IPS DF 6.9 (cell line): ENCODE results near the gene CEBPA.
A peak's percentile ranks its signal among the peaks of the same experiment; 100 is the strongest.
"Not testable (repeated sequence)": the region's sequence is repeated elsewhere in the genome, so short reads cannot be mapped to it uniquely, and the experiment has no call there.

Experiments used
- DNase-seq: peaks from one replicate; pipeline ENCODE4 v3.0.0-alpha.2; 2013; ENCODE audit warnings: low read depth, low spot score
- H3K27ac ChIP-seq: one replicate; pipeline ENCODE4 v1.5.1; 2013; ENCODE audit warnings: low read length, control low read depth
- H3K27me3 ChIP-seq: 2 replicates; pipeline ENCODE4 v1.6.1; 2013; ENCODE audit warnings: mild to moderate bottlenecking, low read length; ENCODE audit not compliant: control insufficient read depth, insufficient read depth
- H3K36me3 ChIP-seq: 2 replicates; pipeline ENCODE4 v1.6.1; 2013; ENCODE audit warnings: low read length; ENCODE audit not compliant: control insufficient read depth, insufficient read depth
- H3K4me1 ChIP-seq: 2 replicates; pipeline ENCODE4 v1.6.1; 2013; ENCODE audit warnings: low read length; ENCODE audit not compliant: control insufficient read depth, insufficient read depth
- H3K4me3 ChIP-seq: 2 replicates; pipeline ENCODE4 v1.5.1; 2013; ENCODE audit warnings: mild to moderate bottlenecking, low read length
- H3K9me3 ChIP-seq: 2 replicates; pipeline ENCODE4 v1.6.1; 2013; ENCODE audit warnings: low read length, inconsistent platforms; ENCODE audit not compliant: control insufficient read depth, insufficient read depth
- WGBS: extraction: QIAGEN DNeasy Blood & Tissue Kit; methylation state at CpG from one replicate; pipeline ENCODE4 v1.1.7; 2013; ENCODE audit warnings: mixed read lengths, missing lambda C conversion rate; ENCODE audit not compliant: insufficient read length, insufficient coverage; 5-methylcytosine and 5-hydroxymethylcytosine counted together

The CEBPA gene

DNA sequence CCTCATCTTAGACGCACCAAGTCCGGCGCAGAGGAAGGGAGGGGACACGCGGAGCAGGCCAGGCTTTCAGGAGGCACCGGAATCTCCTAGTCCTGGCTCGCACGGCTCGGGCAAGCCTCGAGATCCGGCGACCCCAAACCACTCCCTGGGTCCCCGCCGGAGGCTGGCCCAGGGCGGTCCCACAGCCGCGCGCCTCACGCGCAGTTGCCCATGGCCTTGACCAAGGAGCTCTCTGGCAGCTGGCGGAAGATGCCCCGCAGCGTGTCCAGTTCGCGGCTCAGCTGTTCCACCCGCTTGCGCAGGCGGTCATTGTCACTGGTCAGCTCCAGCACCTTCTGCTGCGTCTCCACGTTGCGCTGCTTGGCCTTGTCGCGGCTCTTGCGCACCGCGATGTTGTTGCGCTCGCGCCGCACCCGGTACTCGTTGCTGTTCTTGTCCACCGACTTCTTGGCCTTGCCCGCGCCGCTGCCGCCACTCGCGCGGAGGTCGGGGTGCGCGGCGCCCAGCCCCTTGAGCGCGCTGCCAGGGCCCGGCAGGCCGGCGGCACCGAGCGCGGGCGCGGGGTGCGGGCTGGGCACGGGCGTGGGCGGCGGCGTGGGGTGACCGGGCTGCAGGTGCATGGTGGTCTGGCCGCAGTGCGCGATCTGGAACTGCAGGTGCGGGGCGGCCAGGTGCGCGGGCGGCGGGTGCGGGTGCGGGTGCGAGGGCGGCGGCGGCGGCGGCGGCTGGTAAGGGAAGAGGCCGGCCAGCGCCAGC lies 1.0 kb downstream of the CEBPA start:
- no peak for DNase-seq
- no peak overlapping the region for H3K27ac ChIP-seq
- WGBS: no CpG with 5 or more reads among the region's 91 CpGs

DNA sequence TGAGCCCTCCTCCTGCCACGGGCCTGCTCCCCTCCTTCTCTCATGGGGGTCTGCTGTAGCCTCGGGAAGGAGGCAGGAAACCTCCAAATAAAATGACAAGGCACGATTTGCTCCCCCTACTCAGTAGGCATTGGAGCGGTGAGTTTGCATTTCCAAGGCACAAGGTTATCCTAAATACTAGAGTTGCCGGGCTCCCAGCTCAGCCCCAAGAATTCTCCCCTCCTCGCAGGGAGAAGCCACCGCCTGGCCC lies 1.5 kb downstream of the CEBPA start:
- WGBS: no CpG with 5 or more reads among the region's 7 CpGs
- Histone ChIP-seq H3K27me3 (peaks cover 23% of the 10 kb centered on the region), H3K4me1 (peaks cover 4% of the 10 kb centered on the region), H3K36me3 (no peaks in the 10 kb centered on the region; the same call in 1 of the 2 replicates), H3K9me3 (no peaks in the 10 kb centered on the region), H3K4me3 (no peak overlapping the region), H3K27ac (no peak overlapping the region)
- DNase-seq: no peak

More for the DNA sequence above, 1.0 kb downstream of the CEBPA start:
- H3K27me3 ChIP-seq: peaks cover 23% of the 10 kb centered on the region
- H3K36me3 ChIP-seq: no peaks in the 10 kb centered on the region; the same call in 1 of the 2 replicates
- H3K9me3 ChIP-seq: no peaks in the 10 kb centered on the region
- peak overlapping the region; percentile 6; the same call in 1 of the 2 replicates for H3K4me3 ChIP-seq
- peaks cover 4% of the 10 kb centered on the region for H3K4me1 ChIP-seq

DNA sequence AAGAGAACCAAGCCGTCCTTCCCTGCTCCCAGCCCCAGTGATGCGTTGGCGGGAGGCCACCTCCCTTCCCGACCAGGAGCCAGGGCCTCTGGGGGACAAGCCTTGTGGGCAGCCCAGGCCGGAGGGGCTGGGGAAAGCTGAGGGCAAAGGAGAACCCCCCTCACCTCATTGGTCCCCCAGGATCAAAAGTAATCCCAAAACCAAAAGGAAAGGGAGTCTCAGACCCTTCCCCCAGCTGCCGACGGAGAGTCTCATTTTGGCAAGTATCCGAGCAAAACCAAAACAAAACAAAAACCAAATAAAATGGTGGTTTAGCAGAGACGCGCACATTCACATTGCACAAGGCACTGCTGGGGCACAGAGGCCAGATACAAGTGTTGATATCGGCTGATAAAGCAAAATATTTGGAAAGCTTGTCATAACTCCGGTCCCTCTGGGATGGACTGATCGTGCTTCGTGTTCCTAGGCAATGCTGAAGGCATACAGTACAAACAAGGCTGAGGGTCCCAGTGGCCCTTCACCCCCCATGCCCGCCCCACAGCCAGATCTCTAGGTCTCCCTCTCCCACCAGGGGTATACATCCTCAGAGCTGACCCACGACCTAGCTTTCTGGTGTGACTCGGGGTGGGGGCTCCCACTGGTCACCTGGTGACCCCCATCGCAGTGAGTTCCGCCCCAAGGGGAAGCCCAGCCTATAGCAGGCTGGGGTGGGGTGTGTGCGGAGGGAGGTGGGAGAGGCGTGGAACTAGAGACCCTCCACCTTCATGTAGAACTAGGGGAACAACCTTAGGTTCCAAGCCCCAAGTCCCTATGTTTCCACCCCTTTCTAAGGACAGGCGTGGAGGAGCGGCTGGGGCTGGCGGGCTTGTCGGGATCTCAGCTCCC lies 2.1 kb downstream of the CEBPA start:
- Histone ChIP-seq H3K4me3 (no peak overlapping the region), H3K4me1 (peaks cover 4% of the 10 kb centered on the region), H3K9me3 (no peaks in the 10 kb centered on the region), H3K27me3 (peaks cover 23% of the 10 kb centered on the region), H3K36me3 (no peaks in the 10 kb centered on the region; the same call in 1 of the 2 replicates), H3K27ac (no peak overlapping the region)
- no peak for DNase-seq
- no CpG with 5 or more reads among the region's 25 CpGs for WGBS

DNA sequence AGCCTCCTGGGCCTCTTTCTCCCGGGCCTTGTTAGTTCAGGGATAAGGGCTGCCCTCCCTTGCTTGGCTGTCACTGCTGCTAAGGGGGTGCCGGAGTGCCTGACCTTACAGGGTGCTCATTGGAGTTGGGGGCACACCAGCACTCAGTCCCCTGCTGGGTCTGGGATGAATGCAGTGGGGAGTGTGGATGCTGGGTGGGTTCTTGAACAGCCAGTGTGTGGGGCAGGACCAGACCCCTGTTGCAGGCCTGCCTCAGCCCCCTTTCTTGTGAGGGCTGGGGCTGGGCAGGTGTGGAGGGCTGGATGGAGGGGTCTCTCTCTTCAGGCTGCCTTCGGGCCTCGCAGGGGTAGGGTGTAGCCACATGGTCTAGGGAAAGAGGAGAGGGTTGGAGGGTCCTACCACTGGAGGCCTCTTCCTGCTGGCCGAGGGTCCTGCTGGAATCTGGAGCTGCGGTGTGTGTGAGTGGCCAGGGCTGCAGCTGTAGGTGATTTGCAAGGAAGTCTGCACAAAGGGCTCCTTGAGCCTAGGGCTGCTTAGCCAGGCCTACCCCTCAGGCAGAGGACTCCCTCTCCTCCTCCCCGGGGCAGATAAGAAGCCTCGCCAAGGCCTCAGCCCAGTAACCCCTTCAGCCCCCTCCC lies 3.2 kb downstream of the CEBPA start:
- no peaks in the 10 kb centered on the region for H3K9me3 ChIP-seq
- H3K27me3 ChIP-seq: peaks cover 21% of the 10 kb centered on the region
- no peak for DNase-seq
- no peaks in the 10 kb centered on the region; the same call in 1 of the 2 replicates for H3K36me3 ChIP-seq
- H3K4me1 ChIP-seq: peaks cover 4% of the 10 kb centered on the region
- WGBS: no CpG with 5 or more reads among the region's 8 CpGs
- no peak overlapping the region for H3K4me3 ChIP-seq
- H3K27ac ChIP-seq: no peak overlapping the region

DNA sequence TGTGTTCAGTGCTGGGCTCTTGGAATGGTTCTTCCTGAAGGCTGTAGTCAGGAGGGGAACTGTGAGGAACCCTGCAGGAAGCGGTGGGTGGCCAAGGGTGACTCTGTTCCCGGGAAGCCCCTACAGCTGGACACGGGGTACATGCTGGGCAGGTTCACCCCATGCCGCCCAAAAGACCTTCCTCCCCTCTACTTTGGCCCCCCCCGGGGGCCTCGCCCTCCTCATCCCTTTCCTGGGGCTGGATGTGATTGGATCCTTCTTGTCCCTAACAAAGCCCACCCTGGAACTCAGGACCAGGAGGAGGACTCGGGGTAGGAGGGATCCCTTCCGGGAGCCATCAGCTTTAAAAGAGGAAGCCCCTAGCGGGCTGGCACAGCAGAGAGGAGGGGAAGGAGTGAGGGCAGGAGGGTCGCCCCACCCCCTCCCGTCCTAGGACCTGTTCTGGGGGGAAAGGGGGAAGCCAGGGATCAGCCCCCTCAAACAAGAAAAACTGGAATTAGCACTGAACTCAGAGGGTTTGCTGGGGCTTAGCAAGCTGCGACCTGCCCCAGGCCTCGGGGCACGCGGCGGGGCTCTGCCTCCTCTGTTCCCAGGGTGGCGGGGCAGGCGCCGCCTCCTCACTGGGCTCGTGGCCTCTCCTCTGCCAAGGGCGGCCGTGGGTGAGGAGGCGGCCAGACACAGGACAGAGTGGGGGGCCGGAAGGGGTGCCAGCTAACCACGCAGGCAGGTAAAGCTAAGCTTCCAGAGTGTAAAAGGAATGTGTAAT lies 4.0 kb downstream of the CEBPA start:
- Histone ChIP-seq H3K27me3 (peaks cover 16% of the 10 kb centered on the region), H3K4me3 (no peak overlapping the region), H3K4me1 (peaks cover 2% of the 10 kb centered on the region; the same call in 1 of the 2 replicates), H3K36me3 (no peaks in the 10 kb centered on the region; the same call in 1 of the 2 replicates), H3K9me3 (no peaks in the 10 kb centered on the region), H3K27ac (no peak overlapping the region)
- no peak for DNase-seq
- no CpG with 5 or more reads among the region's 25 CpGs for WGBS

DNA sequence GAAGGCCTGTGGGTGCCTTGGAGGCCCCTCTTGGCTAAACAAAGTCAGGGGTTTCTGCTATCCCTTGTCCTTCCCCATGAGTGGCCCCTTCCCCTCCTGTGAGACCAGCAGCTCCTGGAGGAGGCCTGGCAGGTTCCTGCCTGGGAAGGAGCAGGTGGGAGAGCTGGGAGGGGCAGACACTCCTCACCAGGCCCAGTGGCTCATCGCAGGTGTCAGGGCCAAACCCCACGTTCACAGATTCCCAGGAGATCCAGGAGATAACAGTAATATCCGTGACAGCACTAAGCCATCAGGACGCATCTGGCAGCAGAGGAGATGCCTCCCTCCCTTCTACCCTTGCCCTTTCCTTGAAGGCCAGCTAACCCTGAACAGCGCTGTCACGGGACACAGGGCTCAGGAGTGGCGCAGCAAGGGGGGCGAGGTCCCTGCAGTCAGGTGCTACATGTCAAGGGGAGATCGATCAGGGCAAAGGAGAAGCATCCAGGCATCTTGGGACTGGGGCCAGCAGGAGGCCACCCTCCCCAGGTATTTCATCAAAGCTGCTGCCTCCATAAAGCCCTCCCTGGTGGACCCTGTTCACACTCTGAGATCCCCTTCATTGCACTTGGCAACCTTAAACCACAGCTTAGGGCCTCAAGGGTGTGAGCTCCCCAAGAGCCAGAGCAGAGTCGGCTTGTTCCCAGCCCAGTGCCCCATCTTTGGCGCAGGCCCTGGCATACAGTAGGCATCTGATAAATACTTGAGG lies 4.8 kb downstream of the CEBPA start:
- H3K27me3 ChIP-seq: peaks cover 16% of the 10 kb centered on the region
- H3K4me1 ChIP-seq: peaks cover 2% of the 10 kb centered on the region; the same call in 1 of the 2 replicates
- no peak for DNase-seq
- H3K27ac ChIP-seq: no peak overlapping the region
- no peak overlapping the region for H3K4me3 ChIP-seq
- H3K36me3 ChIP-seq: no peaks in the 10 kb centered on the region; the same call in 1 of the 2 replicates
- WGBS: no CpG with 5 or more reads among the region's 11 CpGs
- H3K9me3 ChIP-seq: no peaks in the 10 kb centered on the region

DNA sequence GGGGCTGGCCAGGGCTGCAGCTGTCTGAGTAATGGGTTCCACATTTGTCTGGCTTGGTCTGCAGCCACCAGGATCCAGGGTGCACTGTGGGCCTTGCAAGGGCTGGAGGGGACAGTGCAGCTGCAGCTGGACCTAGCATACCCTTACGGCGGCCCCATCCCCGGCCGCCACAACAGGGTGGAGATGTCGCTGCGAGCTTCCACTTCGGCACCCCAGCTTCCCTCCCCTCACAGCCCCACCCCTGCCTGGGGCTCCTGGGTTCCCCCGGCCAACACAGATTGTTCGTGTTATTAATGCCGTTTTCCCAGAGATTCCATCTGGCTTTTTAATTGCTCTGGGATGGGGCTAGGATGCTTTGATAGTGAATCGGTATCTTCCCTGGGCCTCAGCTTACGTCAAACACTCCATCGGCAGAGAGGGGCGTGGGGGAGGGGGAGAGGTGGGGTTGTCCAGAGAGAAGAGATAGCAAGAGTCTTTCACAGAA lies 5.8 kb downstream of the CEBPA start:
- peaks cover 16% of the 10 kb centered on the region for H3K27me3 ChIP-seq
- no peaks in the 10 kb centered on the region for H3K9me3 ChIP-seq
- H3K4me3 ChIP-seq: no peak overlapping the region
- no CpG with 5 or more reads among the region's 14 CpGs for WGBS
- no peak overlapping the region for H3K27ac ChIP-seq
- no peak for DNase-seq
- H3K4me1 ChIP-seq: peaks cover 2% of the 10 kb centered on the region; the same call in 1 of the 2 replicates
- no peaks in the 10 kb centered on the region for H3K36me3 ChIP-seq

DNA sequence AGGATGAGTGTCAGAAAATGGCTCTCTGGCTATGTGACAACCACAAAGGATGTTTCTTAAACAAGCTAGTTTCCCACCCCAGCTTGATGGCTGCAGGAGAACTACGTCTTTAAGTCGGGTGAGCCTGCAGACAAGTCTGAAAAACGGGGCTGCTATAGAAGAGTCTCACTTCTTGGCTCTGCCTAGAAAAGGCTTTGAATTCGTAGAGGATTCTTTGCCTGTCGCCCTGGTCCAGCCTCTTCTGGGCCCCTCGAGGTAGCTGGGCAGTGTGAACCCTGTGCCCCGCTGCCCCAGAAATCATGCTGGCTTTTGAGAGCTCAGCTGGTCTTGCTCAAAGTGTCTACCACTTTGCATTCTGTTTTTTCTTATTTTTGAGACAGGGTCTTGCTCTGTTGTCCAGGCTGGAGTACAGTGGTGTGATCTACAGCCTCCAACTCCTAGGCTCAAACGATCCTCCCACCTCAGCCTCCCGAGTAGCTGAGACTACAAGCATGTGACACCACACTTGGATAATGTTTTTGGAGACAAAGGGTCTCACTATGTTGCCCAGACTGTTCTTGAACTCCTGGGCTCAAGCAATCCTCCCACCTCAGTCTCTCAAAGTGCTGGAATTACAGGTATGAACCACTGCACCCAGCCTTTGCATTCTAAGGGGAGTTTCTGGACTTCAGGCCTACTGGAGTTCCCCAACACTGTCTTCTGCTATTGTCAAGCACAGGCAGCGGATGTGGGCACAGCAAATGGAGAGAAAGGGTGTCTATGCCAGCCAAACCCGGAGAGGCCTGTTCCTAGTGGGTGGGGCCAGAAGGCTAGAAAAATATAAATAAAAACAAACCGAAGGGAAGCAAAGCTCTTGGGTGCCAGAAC lies 6.5 kb downstream of the CEBPA start:
- Histone ChIP-seq H3K4me1 (no peaks in the 10 kb centered on the region; the same call in 1 of the 2 replicates), H3K27me3 (peaks cover 11% of the 10 kb centered on the region), H3K27ac (no peak overlapping the region), H3K36me3 (no peaks in the 10 kb centered on the region), H3K9me3 (no peaks in the 10 kb centered on the region), H3K4me3 (no peak overlapping the region)
- DNase-seq: no peak
- WGBS: no CpG with 5 or more reads among the region's 12 CpGs

DNA sequence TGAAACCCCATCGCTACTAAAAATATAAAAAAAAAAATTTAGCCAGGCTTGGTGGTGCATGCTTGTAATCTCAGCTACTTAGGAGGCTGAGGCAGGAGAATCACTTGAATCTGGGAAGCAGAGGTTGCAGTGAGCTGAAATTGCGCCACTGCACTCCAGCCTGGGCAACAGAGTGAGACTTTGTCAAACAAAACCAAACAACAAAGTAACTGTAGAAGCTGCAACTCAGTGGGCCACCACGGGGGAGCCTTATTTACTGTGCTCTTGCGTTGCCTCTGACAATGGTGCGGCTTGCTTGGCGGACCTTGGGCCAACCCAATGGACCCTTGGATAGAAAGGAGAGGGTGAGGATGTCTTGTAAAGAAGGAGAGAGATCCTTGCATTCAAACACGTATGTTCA lies 7.3 kb downstream of the CEBPA start:
- WGBS: no CpG with 5 or more reads among the region's 7 CpGs
- not testable (repeated sequence) for H3K9me3 ChIP-seq, DNase-seq, H3K4me3 ChIP-seq, H3K4me1 ChIP-seq, H3K27me3 ChIP-seq, H3K27ac ChIP-seq, H3K36me3 ChIP-seq
